Gastrocnemius medialis (tissue), 4 donors: ENCODE measurements around the gene HEATR5B.
"Not testable (repeated sequence)": the region's sequence is repeated elsewhere in the genome, so short reads cannot be mapped to it uniquely, and the experiment has no call there.

ENCODE experiments used
- CTCF ChIP-seq, 5 experiments: fragments of 450-650 bp in 3 of 5; fragments of 200-600 bp in 2 of 5; sonication (generic) in 2 of 5; IDR thresholded peaks in 4 of 5; conservative IDR thresholded peaks in 1 of 5; 1 replicate in 4 of 5; 2 replicates in 1 of 5; pipeline ENCODE4 v1.5.1; 2016 to 2019; ENCODE audit warnings: antibody characterized with exemption in 5 of 5, mild to moderate bottlenecking in 3 of 5, moderate library complexity in 3 of 5
- POLR2A ChIP-seq, 2 donors: fragments of 450-650 bp; IDR thresholded peaks; one replicate each; pipeline ENCODE4 v1.6.1; 2017; ENCODE audit warnings: antibody characterized with exemption in 2 of 2, mild to moderate bottlenecking in 2 of 2, moderate library complexity in 2 of 2

GRCh38 chr2:36999416-36999815 is 84.8 kb downstream of the HEATR5B start:
- TF ChIP-seq CTCF (IDR thresholded peaks at IDR 0.05 in 4 of 5, conservative IDR thresholded peaks at IDR 0.05 in 1 of 5); POLR2A (IDR thresholded peaks at IDR 0.05): not testable (repeated sequence)
